ENCODE results near the gene TVP23A. TPM values are rescaled to one million over a fixed set of nuclear protein-coding genes. Genes with fewer than 3 reads are reported as not detected.

TVP23A gene
- total RNA-seq, 1 experiment from 2014 or later, result not detected

- Histone ChIP-seq H3K27me3 (replicated peaks; ENCODE audit: insufficient read depth, low read depth, low read length, poor library complexity) (peaks cover 18% of the 10 kb centered on the region), H3K4me3 (ENCODE audit: low read depth, low read length, poor library complexity, severe bottlenecking) (no peak overlapping the region), H3K27ac (ENCODE audit: low read depth, low read length, poor library complexity, severe bottlenecking) (no peak overlapping the region), H3K36me3 (ENCODE audit: insufficient read depth, low read length, poor library complexity, severe bottlenecking) (no peaks in the 10 kb centered on the region), H3K4me1 (ENCODE audit: insufficient read depth, low read length, poor library complexity, severe bottlenecking) (no peaks in the 10 kb centered on the region), H3K9me3 (ENCODE audit: low read depth, low read length, poor library complexity, severe bottlenecking) (no peaks in the 10 kb centered on the region)
- BruUV-seq (replicated peaks), result no TSS peak
- CTCF ChIA-PET, result no interaction called here
- TF ChIP-seq CTCF (conservative IDR thresholded peaks at IDR 0.05; ENCODE audit: low read depth, low read length) (no peak), EZH2 (IDR thresholded peaks at IDR 0.05; ENCODE audit: borderline replicate concordance, low read depth, low read length, poor library complexity, severe bottlenecking) (no peak)
- intact Hi-C loops (cut with micrococcal nuclease; ENCODE audit: unreplicated experiment), result no loop called here
- POLR2A ChIA-PET (ENCODE audit: low non-redundant PET), result no interaction called here
- no peak for DNase-seq (ENCODE audit: low spot score)
Observed at GRCh38 chr16:10834766-10835165, 16.2 kb upstream of the TVP23A start.

DNA sequence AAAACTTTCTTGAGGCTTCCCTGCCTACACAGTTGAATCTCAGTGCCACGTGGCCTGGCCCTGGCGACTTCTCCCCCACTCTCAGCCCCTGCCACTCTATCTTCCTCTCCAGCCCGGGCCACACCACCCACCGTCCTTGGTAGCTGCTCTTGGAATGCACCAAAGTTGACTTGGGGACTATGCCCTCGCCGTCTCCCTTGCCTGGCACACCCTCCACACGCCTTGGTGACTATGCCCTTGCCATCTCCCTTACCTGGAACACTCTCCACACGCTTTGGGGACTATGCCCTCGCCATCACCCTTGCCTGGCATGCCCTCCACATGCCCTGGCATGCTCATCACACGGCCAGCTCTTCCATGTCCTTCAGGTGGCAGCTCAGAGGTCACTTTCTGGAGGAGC lies 15.5 kb upstream of the TVP23A start:
- ChIA-PET CTCF (no interaction called here), POLR2A (ENCODE audit: low non-redundant PET) (no interaction called here)
- no peaks in the 10 kb centered on the region for H3K36me3 ChIP-seq (ENCODE audit: insufficient read depth, low read length, poor library complexity, severe bottlenecking)
- no peaks in the 10 kb centered on the region for H3K4me1 ChIP-seq (ENCODE audit: insufficient read depth, low read length, poor library complexity, severe bottlenecking)
- no peak overlapping the region for H3K4me3 ChIP-seq (ENCODE audit: low read depth, low read length, poor library complexity, severe bottlenecking)
- no TSS peak for BruUV-seq (replicated peaks)
- intact Hi-C loops (cut with micrococcal nuclease; ENCODE audit: unreplicated experiment), result no loop called here
- H3K27ac ChIP-seq (ENCODE audit: low read depth, low read length, poor library complexity, severe bottlenecking), result no peak overlapping the region
- H3K9me3 ChIP-seq (ENCODE audit: low read depth, low read length, poor library complexity, severe bottlenecking), result no peaks in the 10 kb centered on the region
- H3K27me3 ChIP-seq (replicated peaks; ENCODE audit: insufficient read depth, low read depth, low read length, poor library complexity), result peaks cover 11% of the 10 kb centered on the region
- no peak for TF ChIP-seq EZH2 (IDR thresholded peaks at IDR 0.05; ENCODE audit: borderline replicate concordance, low read depth, low read length, poor library complexity, severe bottlenecking)
- no peak for TF ChIP-seq CTCF (conservative IDR thresholded peaks at IDR 0.05; ENCODE audit: low read depth, low read length)
- DNase-seq (ENCODE audit: low spot score), result no peak

DNA sequence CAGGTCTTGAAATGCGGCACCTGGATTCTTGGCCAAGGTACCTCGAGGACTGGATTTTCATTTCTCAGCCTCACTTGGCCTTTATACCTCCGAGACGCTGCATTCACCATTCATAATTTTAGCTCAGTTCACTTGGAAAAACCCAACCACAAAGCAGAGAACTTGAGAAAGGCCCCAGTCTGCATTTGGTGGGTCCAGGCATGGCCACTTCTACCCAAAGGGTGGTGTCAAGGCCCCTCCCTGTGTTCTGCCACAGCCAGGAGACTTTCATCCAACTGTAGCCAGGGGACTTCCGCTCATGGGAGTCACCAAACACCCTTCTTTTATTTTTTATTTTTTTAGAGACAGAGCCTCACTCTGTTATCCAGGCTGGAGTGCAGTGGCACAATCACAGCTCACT lies 14.7 kb upstream of the TVP23A start:
- no peaks in the 10 kb centered on the region for H3K9me3 ChIP-seq (ENCODE audit: low read depth, low read length, poor library complexity, severe bottlenecking)
- TF ChIP-seq CTCF (conservative IDR thresholded peaks at IDR 0.05; ENCODE audit: low read depth, low read length) (no peak), EZH2 (IDR thresholded peaks at IDR 0.05; ENCODE audit: borderline replicate concordance, low read depth, low read length, poor library complexity, severe bottlenecking) (no peak)
- no peaks in the 10 kb centered on the region for H3K36me3 ChIP-seq (ENCODE audit: insufficient read depth, low read length, poor library complexity, severe bottlenecking)
- peaks cover 8% of the 10 kb centered on the region for H3K27me3 ChIP-seq (replicated peaks; ENCODE audit: insufficient read depth, low read depth, low read length, poor library complexity)
- ChIA-PET CTCF (no interaction called here), POLR2A (ENCODE audit: low non-redundant PET) (no interaction called here)
- BruUV-seq (replicated peaks), result no TSS peak
- no peak overlapping the region for H3K4me3 ChIP-seq (ENCODE audit: low read depth, low read length, poor library complexity, severe bottlenecking)
- intact Hi-C loops (cut with micrococcal nuclease; ENCODE audit: unreplicated experiment), result no loop called here
- no peak overlapping the region for H3K27ac ChIP-seq (ENCODE audit: low read depth, low read length, poor library complexity, severe bottlenecking)
- no peaks in the 10 kb centered on the region for H3K4me1 ChIP-seq (ENCODE audit: insufficient read depth, low read length, poor library complexity, severe bottlenecking)
- no peak for DNase-seq (ENCODE audit: low spot score)
